ENCODE measurements around the gene PLK3.

The PLK3 gene

GRCh38 chr1:44853201-44853600 lies 53.0 kb downstream of the PLK3 start:
- no peak for DNase-seq

- peak in 3 of 51 donors; percentile 4 to 8 (median 5) for DNase-seq
Measured at GRCh38 chr1:44854970-44855369, 54.8 kb downstream of the PLK3 start.
